ENCODE data around the gene ZBTB20.

Gene ZBTB20

DNA sequence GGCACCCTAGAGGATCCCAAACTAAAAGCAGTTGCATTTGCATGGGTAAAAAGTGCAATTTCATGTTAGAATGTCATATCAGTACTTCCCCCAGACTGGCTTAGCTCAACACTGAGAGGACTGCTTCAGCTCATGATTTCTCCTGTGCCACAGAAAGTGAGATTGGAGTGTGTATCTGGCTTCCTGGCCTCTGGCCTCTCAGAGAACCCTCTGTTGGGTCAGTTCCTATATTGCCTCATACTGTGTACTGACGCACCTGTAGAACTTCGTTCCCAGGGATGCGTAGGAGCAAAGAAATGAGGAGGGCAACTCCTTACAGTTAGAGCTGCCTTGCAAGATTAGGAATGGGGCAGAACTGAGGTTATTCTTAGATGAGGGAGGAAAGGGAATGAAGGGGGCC, 512.5 kb downstream of the ZBTB20 start:
- 95 to 96% methylated on average over 3 of the region's 3 CpGs for WGBS, 2 experiments

DNA sequence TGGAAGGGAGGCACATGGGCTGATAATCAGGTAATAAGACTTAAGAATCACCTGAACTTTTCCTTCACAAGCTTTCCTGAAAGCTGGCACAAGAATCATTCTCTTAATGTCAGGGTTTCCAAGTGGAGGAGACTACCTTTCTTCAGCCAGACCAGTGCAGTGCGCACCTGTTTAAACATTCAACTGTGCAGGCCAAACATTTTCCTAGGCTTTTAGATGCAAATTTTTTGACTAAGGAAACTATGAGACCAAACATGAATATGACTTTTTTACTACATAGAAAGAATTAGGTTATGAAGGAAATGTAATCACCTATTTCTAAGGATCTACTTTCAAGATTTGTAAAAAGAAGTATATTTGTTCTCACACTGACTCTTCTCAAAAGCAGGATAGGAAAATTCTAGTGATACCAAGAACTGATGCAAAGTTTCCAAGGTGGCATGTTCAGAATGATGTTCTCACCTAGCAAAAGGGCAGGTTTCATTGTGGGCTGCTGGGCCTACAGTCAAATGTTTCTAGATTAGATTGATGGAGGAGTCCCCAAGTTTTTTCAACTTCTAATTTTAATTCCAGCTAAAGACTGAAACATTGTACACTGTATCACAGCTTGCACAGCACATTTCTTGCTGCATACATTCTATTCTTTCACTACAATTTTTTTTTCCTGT, 514.2 kb downstream of the ZBTB20 start:
- Histone ChIP-seq H3K36me3 (ENCODE audit: control insufficient read depth, insufficient read depth, low read length) (no peaks in the 10 kb centered on the region), H3K4me3 (ENCODE audit: insufficient read depth, low read depth, low read length) (no peak overlapping the region), H3K4me1 (ENCODE audit: control insufficient read depth, insufficient read depth, low read length) (no peaks in the 10 kb centered on the region), H3K9me3 (ENCODE audit: control insufficient read depth, low read length) (no peaks in the 10 kb centered on the region), H3K27ac (ENCODE audit: insufficient read depth, low read depth, low read length, poor library complexity, severe bottlenecking) (no peak overlapping the region), H3K27me3 (ENCODE audit: control insufficient read depth, insufficient read depth, low read length, poor library complexity, severe bottlenecking) (no peaks in the 10 kb centered on the region)
- 100% methylated on average over 1 of the region's 1 CpG for WGBS, 2 experiments

More for the DNA sequence above, 512.5 kb downstream of the ZBTB20 start:
- H3K27ac ChIP-seq (ENCODE audit: insufficient read depth, low read depth, low read length, poor library complexity, severe bottlenecking), result no peak overlapping the region
- no peaks in the 10 kb centered on the region for H3K27me3 ChIP-seq (ENCODE audit: control insufficient read depth, insufficient read depth, low read length, poor library complexity, severe bottlenecking)
- peaks cover 6% of the 10 kb centered on the region for H3K4me1 ChIP-seq (ENCODE audit: control insufficient read depth, insufficient read depth, low read length)
- no peaks in the 10 kb centered on the region for H3K36me3 ChIP-seq (ENCODE audit: control insufficient read depth, insufficient read depth, low read length)
- H3K4me3 ChIP-seq (ENCODE audit: insufficient read depth, low read depth, low read length), result no peak overlapping the region
- no peaks in the 10 kb centered on the region for H3K9me3 ChIP-seq (ENCODE audit: control insufficient read depth, low read length)

DNA sequence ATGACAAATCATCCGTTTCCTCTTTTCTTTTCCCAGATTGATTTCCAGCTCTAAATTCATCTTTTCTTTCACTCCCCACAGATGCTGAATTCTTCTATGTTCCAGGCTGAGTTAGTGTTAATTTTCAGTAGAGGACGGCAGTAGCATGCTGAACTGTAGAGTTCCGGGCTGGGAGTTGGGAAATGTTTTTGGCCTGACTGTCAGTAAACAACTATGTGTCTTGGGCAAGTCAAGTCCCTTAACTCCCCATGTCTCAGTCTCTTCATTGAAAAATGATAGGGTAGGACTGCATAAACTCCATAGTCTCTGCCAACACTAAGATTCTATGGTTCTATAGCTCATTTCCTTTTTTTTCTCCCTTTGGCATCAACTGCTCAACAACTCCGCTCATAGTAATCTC, 519.3 kb downstream of the ZBTB20 start:
- no peaks in the 10 kb centered on the region for H3K9me3 ChIP-seq (ENCODE audit: control insufficient read depth, low read length)
- H3K27ac ChIP-seq (ENCODE audit: insufficient read depth, low read depth, low read length, poor library complexity, severe bottlenecking), result no peak overlapping the region
- 92% methylated on average over 3 to 4 of the region's 4 CpGs for WGBS, 2 experiments
- H3K36me3 ChIP-seq (ENCODE audit: control insufficient read depth, insufficient read depth, low read length), result no peaks in the 10 kb centered on the region
- no peaks in the 10 kb centered on the region for H3K27me3 ChIP-seq (ENCODE audit: control insufficient read depth, insufficient read depth, low read length, poor library complexity, severe bottlenecking)
- H3K4me1 ChIP-seq (ENCODE audit: control insufficient read depth, insufficient read depth, low read length), result no peaks in the 10 kb centered on the region
- no peak overlapping the region for H3K4me3 ChIP-seq (ENCODE audit: insufficient read depth, low read depth, low read length)

DNA sequence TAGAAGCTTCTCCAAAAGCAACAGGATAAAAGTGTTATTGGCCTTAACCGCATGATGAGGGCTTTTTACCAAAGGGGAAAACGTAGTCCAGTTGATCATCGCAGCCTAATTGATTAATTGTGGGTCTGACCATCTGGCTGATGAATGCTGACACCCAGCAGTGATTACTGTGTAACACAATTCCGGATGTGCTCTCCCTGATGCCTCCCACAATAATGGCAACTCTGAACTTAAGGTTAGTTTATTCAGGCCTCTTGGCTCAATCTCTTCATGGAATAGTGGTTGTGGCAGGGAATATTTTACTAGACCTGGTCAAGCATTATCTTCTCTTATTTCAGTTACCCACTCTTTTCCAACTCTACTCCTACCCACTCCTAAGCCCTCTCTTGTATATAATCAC, 520.3 kb downstream of the ZBTB20 start:
- 90 to 91% methylated on average over 4 of the region's 4 CpGs for WGBS, 2 experiments
- no peaks in the 10 kb centered on the region for H3K36me3 ChIP-seq (ENCODE audit: control insufficient read depth, insufficient read depth, low read length)
- H3K27me3 ChIP-seq (ENCODE audit: control insufficient read depth, insufficient read depth, low read length, poor library complexity, severe bottlenecking), result no peaks in the 10 kb centered on the region
- H3K27ac ChIP-seq (ENCODE audit: insufficient read depth, low read depth, low read length, poor library complexity, severe bottlenecking), result no peak overlapping the region
- H3K4me1 ChIP-seq (ENCODE audit: control insufficient read depth, insufficient read depth, low read length), result no peaks in the 10 kb centered on the region
- H3K4me3 ChIP-seq (ENCODE audit: insufficient read depth, low read depth, low read length), result no peak overlapping the region
- H3K9me3 ChIP-seq (ENCODE audit: control insufficient read depth, low read length), result no peaks in the 10 kb centered on the region

DNA sequence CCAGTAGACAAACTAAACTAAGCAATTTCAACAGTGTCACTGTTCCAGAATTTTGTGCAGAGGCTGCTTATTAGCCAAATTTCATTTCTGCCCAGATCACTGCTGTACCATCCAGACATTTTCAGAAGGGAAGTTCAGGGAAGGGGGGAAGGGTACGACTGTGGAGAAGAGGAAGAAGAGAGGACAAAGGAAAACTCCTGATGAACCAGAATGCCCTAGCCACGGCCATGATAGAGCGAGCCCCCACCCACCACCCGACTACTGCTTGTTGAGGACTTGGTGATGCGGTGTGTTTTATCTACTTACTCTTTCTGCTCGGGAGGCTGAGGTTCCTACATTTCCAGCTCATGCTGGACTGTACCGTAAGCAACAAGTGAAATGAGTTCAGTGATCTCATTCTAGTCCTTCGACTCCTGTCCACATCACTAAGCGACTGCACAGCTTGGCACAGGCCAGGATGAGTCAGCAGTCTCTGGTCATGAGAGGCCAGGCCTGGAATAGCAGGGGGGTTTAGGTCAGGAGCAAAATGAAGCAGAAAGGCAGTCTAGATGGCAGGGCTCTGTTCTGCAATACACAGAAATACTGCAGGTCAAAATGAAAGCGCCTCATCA, 522.4 kb downstream of the ZBTB20 start:
- Histone ChIP-seq H3K27me3 (ENCODE audit: control insufficient read depth, insufficient read depth, low read length, poor library complexity, severe bottlenecking) (no peaks in the 10 kb centered on the region), H3K4me3 (ENCODE audit: insufficient read depth, low read depth, low read length) (no peak overlapping the region), H3K4me1 (ENCODE audit: control insufficient read depth, insufficient read depth, low read length) (no peaks in the 10 kb centered on the region), H3K9me3 (ENCODE audit: control insufficient read depth, low read length) (no peaks in the 10 kb centered on the region), H3K27ac (ENCODE audit: insufficient read depth, low read depth, low read length, poor library complexity, severe bottlenecking) (no peak overlapping the region), H3K36me3 (ENCODE audit: control insufficient read depth, insufficient read depth, low read length) (no peaks in the 10 kb centered on the region)
- WGBS, 2 experiments, result 91% methylated on average over 10 of the region's 10 CpGs

DNA sequence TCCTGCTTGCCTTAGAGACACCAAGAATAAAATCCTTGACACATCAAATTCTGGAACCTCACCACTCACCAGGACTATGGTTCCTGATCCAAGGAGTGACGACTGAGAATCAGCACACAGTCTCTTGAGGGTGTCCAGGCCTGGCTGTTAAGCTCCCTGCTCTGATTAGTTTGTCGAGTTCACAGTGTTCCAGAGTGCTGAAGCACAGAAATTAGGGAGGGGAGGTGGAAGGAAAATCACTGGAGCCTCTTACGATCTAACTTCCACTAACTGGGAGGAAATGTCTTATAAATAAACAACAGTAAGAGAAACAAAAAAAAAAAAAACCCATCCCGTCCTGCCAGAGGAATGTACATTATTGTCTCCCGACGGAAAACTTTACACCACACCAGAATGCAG, 523.0 kb downstream of the ZBTB20 start:
- H3K4me3 ChIP-seq (ENCODE audit: insufficient read depth, low read depth, low read length), result no peak overlapping the region
- H3K36me3 ChIP-seq (ENCODE audit: control insufficient read depth, insufficient read depth, low read length), result no peaks in the 10 kb centered on the region
- H3K27me3 ChIP-seq (ENCODE audit: control insufficient read depth, insufficient read depth, low read length, poor library complexity, severe bottlenecking), result no peaks in the 10 kb centered on the region
- H3K4me1 ChIP-seq (ENCODE audit: control insufficient read depth, insufficient read depth, low read length), result no peaks in the 10 kb centered on the region
- no peaks in the 10 kb centered on the region for H3K9me3 ChIP-seq (ENCODE audit: control insufficient read depth, low read length)
- H3K27ac ChIP-seq (ENCODE audit: insufficient read depth, low read depth, low read length, poor library complexity, severe bottlenecking), result no peak overlapping the region
- 86 to 93% methylated on average over 2 to 6 of the region's 6 CpGs for WGBS, 2 experiments

DNA sequence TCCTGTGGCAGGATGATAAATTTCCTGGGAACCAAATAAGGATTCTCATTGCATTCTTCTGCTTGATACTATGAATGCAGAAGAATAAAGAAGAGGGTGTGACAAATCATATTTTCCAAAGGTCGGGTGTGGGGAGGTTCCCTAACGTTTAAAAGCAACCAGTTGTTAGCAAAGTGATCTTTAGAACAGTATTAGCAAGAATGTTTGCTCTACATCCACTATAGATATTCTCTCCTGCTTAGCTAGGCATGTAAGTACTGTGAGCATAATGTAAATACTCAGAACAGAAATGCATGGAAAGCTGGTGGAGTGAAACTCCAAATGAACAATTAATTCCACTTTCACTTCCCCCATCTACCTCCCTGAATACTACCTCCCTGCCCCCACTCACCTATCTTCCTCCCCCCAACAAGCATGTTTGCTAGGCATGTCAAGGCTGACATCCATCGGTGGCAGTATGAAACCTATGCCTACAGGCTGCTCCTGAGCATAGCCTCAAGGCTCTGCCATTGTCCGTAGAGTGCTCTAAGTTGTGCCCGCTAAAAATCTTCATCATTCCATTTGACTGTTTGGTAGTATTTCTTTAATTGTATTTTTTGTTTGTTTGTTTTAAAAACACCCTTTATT, 523.6 kb downstream of the ZBTB20 start:
- no peak overlapping the region for H3K27ac ChIP-seq (ENCODE audit: insufficient read depth, low read depth, low read length, poor library complexity, severe bottlenecking)
- no peaks in the 10 kb centered on the region for H3K27me3 ChIP-seq (ENCODE audit: control insufficient read depth, insufficient read depth, low read length, poor library complexity, severe bottlenecking)
- no peaks in the 10 kb centered on the region for H3K36me3 ChIP-seq (ENCODE audit: control insufficient read depth, insufficient read depth, low read length)
- 91 to 94% methylated on average over 4 to 5 of the region's 5 CpGs for WGBS, 2 experiments
- no peaks in the 10 kb centered on the region for H3K9me3 ChIP-seq (ENCODE audit: control insufficient read depth, low read length)
- no peak overlapping the region for H3K4me3 ChIP-seq (ENCODE audit: insufficient read depth, low read depth, low read length)
- no peaks in the 10 kb centered on the region for H3K4me1 ChIP-seq (ENCODE audit: control insufficient read depth, insufficient read depth, low read length)

DNA sequence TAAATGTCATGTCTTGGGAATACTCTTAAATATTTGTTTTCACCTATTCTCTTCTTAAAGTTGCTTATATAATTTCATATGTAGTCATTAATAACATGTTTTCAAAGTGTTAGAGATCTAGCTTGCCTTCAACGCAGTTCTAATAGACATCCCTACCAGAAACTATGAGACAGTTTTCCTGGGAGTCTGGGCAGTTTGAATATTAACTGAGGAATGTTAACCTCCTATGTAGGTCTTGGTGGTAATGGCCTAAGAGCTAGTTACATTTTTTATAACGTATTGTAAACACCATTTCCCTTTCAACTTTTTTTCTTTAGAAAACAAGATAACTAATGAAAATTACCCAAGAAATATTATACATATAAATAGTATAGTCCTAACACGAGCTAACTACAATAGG, 525.1 kb downstream of the ZBTB20 start:
- no peak overlapping the region for H3K4me3 ChIP-seq (ENCODE audit: insufficient read depth, low read depth, low read length)
- 100% methylated on average over 1 of the region's 3 CpGs; no CpG with 5 or more reads in 1 of the 2 experiments for WGBS, 2 experiments
- no peaks in the 10 kb centered on the region for H3K36me3 ChIP-seq (ENCODE audit: control insufficient read depth, insufficient read depth, low read length)
- no peaks in the 10 kb centered on the region for H3K4me1 ChIP-seq (ENCODE audit: control insufficient read depth, insufficient read depth, low read length)
- no peak overlapping the region for H3K27ac ChIP-seq (ENCODE audit: insufficient read depth, low read depth, low read length, poor library complexity, severe bottlenecking)
- H3K9me3 ChIP-seq (ENCODE audit: control insufficient read depth, low read length), result no peaks in the 10 kb centered on the region
- H3K27me3 ChIP-seq (ENCODE audit: control insufficient read depth, insufficient read depth, low read length, poor library complexity, severe bottlenecking), result no peaks in the 10 kb centered on the region

DNA sequence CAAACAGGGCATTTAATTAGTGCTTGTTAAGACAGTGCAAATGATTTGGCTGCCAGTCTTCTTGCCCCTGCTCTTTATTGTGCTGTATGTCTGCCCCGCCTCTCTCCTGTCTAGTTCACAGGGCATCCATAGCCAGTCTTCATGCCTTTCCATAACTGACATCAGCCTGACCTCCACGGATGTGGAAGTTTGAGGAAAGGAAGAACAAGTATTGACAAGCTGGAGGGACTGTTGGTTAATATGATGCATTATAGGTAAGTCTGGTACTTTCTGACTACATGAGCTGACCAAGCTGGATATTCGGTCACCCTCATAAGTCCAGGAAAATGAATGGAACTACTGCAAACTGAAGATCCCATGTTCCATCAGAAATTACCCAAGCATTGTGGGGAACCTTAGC, 527.3 kb downstream of the ZBTB20 start:
- WGBS, 2 experiments, result 92 to 95% methylated on average over 3 of the region's 3 CpGs

DNA sequence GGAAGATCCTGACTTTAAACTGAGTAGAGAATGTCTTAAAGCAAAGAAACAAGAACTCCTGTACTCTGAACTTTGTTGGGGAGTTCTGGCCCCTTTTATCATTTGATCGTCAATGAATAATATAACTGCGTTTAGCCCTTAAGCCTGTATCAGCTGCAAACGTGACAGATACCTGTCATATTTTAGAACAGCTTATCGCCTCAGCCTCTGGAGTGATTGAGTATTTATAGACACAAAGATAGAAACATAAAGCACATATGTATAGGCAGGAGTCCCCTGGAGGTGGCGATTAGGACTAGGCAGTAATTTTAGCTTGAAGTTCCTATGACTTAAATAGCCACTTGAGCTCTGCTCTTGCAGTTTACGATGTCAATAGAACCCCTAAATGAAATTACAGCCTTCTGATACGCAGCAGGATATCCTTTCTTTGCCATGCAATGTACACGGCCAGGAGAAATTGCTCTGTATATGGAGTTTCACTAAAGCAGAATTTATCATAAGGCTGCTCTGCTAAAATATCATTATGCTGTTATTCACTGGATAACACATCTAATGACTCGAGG, 531.5 kb downstream of the ZBTB20 start:
- Histone ChIP-seq H3K9me3 (ENCODE audit: control insufficient read depth, low read length) (no peaks in the 10 kb centered on the region), H3K4me3 (ENCODE audit: insufficient read depth, low read depth, low read length) (no peak overlapping the region), H3K27ac (ENCODE audit: insufficient read depth, low read depth, low read length, poor library complexity, severe bottlenecking) (no peak overlapping the region), H3K4me1 (ENCODE audit: control insufficient read depth, insufficient read depth, low read length) (no peaks in the 10 kb centered on the region), H3K36me3 (ENCODE audit: control insufficient read depth, insufficient read depth, low read length) (no peaks in the 10 kb centered on the region), H3K27me3 (ENCODE audit: control insufficient read depth, insufficient read depth, low read length, poor library complexity, severe bottlenecking) (no peaks in the 10 kb centered on the region)
- WGBS, 2 experiments, result 93 to 94% methylated on average over 8 to 9 of the region's 9 CpGs

More for the DNA sequence above, 527.3 kb downstream of the ZBTB20 start:
- H3K4me1 ChIP-seq (ENCODE audit: control insufficient read depth, insufficient read depth, low read length), result no peaks in the 10 kb centered on the region
- H3K4me3 ChIP-seq (ENCODE audit: insufficient read depth, low read depth, low read length), result no peak overlapping the region
- H3K9me3 ChIP-seq (ENCODE audit: control insufficient read depth, low read length), result no peaks in the 10 kb centered on the region
- no peaks in the 10 kb centered on the region for H3K36me3 ChIP-seq (ENCODE audit: control insufficient read depth, insufficient read depth, low read length)
- no peaks in the 10 kb centered on the region for H3K27me3 ChIP-seq (ENCODE audit: control insufficient read depth, insufficient read depth, low read length, poor library complexity, severe bottlenecking)
- no peak overlapping the region for H3K27ac ChIP-seq (ENCODE audit: insufficient read depth, low read depth, low read length, poor library complexity, severe bottlenecking)
